Neural progenitor cell (in vitro differentiated cells): ENCODE measurements around the gene OR52N5.

Experiments
- CTCF ChIP-seq: fragments of 200-600 bp; sonication (generic); IDR thresholded peaks from 2 replicates; pipeline ENCODE4 v1.5.1; 2017; ENCODE audit warnings: antibody characterized with exemption, mild to moderate bottlenecking
- EZH2 ChIP-seq: fragments of 200-600 bp; sonication (generic); IDR thresholded peaks from 2 replicates; pipeline ENCODE4 v1.6.1; 2017; ENCODE audit warnings: antibody characterized with exemption, mild to moderate bottlenecking, moderate library complexity

DNA sequence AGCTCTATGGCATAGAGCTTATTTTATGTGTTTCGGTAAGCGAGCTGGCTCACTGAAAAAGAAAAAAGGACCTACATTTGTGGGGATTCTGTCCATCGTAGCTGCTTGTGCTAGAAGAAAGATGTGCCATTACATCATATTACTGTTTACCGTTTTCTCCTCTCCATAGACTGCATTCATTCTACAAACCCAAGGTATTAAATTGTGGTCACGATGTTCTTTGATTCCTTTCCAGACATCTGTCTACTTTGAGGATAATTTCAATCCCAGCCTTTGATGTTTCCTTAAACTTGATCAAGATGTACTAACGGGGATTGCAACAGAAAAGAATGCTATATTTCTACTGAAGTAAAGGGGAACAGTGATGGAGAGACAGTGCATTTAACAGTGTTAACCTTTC is 13.4 kb upstream of the OR52N5 start:
- TF ChIP-seq EZH2 (no peak), CTCF (no peak)
